Breast epithelium (tissue), 4 donors: Measurements from ENCODE around the gene NT5DC4. TPM values are rescaled to one million over a fixed set of nuclear protein-coding genes. Genes with fewer than 3 reads are reported as not detected.

Source experiments
- DNase-seq, 2 donors: peaks; one replicate each; pipeline ENCODE4 v3.0.0-alpha.2; 2019; ENCODE audit warnings: low spot score in 2 of 2
- H3K27ac ChIP-seq, 2 donors: fragments of 200-600 bp; sonication (generic) in 1 of 2; one replicate each; pipeline ENCODE4 v1.5.1; 2016 to 2019; ENCODE audit warnings: mild to moderate bottlenecking in 1 of 2
- H3K27me3 ChIP-seq, 2 donors: fragments of 200-600 bp; sonication (generic) in 1 of 2; one replicate each; pipeline versions ENCODE4 v1.5.1 to v1.6.0; 2017 to 2019; ENCODE audit warnings: control low read depth in 1 of 2, mild to moderate bottlenecking in 1 of 2
- H3K36me3 ChIP-seq: fragments of 200-600 bp; one replicate; pipeline ENCODE4 v1.5.1; 2019
- H3K4me1 ChIP-seq, 2 donors: fragments of 200-600 bp; sonication (generic); one replicate each; pipeline ENCODE4 v1.5.1; 2016 to 2019; ENCODE audit warnings: control low read depth in 1 of 2
- H3K4me3 ChIP-seq, 3 donors: fragments of 200-600 bp; sonication (generic); 1 replicate in 2 of 3; 2 replicates in 1 of 3; pipeline ENCODE4 v1.5.1; 2016 to 2019; ENCODE audit warnings: mild to moderate bottlenecking in 3 of 3, moderate library complexity in 2 of 3
- H3K9me3 ChIP-seq, 2 donors: fragments of 200-600 bp; sonication (generic) in 1 of 2; one replicate each; pipeline ENCODE4 v1.5.1; 2016 to 2019; ENCODE audit warnings: control low read depth in 1 of 2
- CTCF ChIP-seq, 3 donors: fragments of 450-650 bp; IDR thresholded peaks; one replicate each; pipeline ENCODE4 v1.5.1; 2016 to 2017; ENCODE audit warnings: antibody characterized with exemption in 3 of 3, mild to moderate bottlenecking in 3 of 3, moderate library complexity in 3 of 3
- POLR2A ChIP-seq: fragments of 450-650 bp; IDR thresholded peaks from one replicate; pipeline ENCODE4 v1.6.1; 2016; ENCODE audit warnings: antibody characterized with exemption, mild to moderate bottlenecking, moderate library complexity
- POLR2AphosphoS5 ChIP-seq, 3 donors: sonication (generic); formaldehyde crosslinking; IDR thresholded peaks; one replicate each; pipeline ENCODE4 v1.6.1; 2017; ENCODE audit warnings: antibody characterized with exemption in 3 of 3
- intact Hi-C: fragments of 100-400 bp; cut with DNase I; formaldehyde crosslinking; loops from one replicate; pipeline ENCODE4 v1.15.1; 2023; ENCODE audit warnings: low total_unique reads
- total RNA-seq, 3 donors: library from RNA; depleted of rRNA; stranded (reverse); fragments of >200 nt; gene quantifications; one replicate each; pipeline ENCODE4 v1.1.0, GENCODE V29; 2016

The NT5DC4 gene
- total RNA-seq, 3 donors from 2014 or later: not detected

GRCh38 chr2:112733871-112734270, 13.1 kb downstream of the NT5DC4 start:
- Histone ChIP-seq H3K4me3 (no peak overlapping the region), H3K4me1 (no peaks in the 10 kb centered on the region), H3K27me3 (peaks cover 0 to 3% of the 10 kb centered on the region in 2 donors), H3K9me3 (no peaks in the 10 kb centered on the region), H3K27ac (no peak overlapping the region), H3K36me3 (no peaks in the 10 kb centered on the region)
- no peak for TF ChIP-seq POLR2AphosphoS5 (IDR thresholded peaks at IDR 0.05)
- no peak for TF ChIP-seq POLR2A
- TF ChIP-seq CTCF (IDR thresholded peaks at IDR 0.05): no peak
- intact Hi-C loops: no loop called here
- no peak for DNase-seq

- Histone ChIP-seq H3K4me1 (no peaks in the 10 kb centered on the region), H3K36me3 (no peaks in the 10 kb centered on the region), H3K27ac (no peak overlapping the region), H3K27me3 (no peaks in the 10 kb centered on the region), H3K4me3 (no peak overlapping the region), H3K9me3 (no peaks in the 10 kb centered on the region)
- intact Hi-C loops: no loop called here
- no peak for DNase-seq
- TF ChIP-seq POLR2A (no peak), POLR2AphosphoS5 (IDR thresholded peaks at IDR 0.05) (no peak), CTCF (IDR thresholded peaks at IDR 0.05) (no peak)
These were observed 16.9 kb downstream of the NT5DC4 start for GRCh38 chr2:112737542-112738232.

GRCh38 chr2:112740527-112740926, 19.7 kb downstream of the NT5DC4 start:
- no peak for DNase-seq
- no peaks in the 10 kb centered on the region for H3K36me3 ChIP-seq
- intact Hi-C loops: no loop called here
- no peak for TF ChIP-seq CTCF (IDR thresholded peaks at IDR 0.05)
- TF ChIP-seq POLR2A: no peak
- no peak for TF ChIP-seq POLR2AphosphoS5 (IDR thresholded peaks at IDR 0.05)
- no peak overlapping the region for H3K4me3 ChIP-seq
- H3K4me1 ChIP-seq: no peaks in the 10 kb centered on the region
- H3K27me3 ChIP-seq: no peaks in the 10 kb centered on the region
- H3K9me3 ChIP-seq: no peaks in the 10 kb centered on the region
- H3K27ac ChIP-seq: peak overlapping the region; percentile 5 to 48

- no peak overlapping the region for H3K4me3 ChIP-seq
- H3K4me1 ChIP-seq: no peaks in the 10 kb centered on the region
- H3K9me3 ChIP-seq: no peaks in the 10 kb centered on the region
- TF ChIP-seq POLR2AphosphoS5 (IDR thresholded peaks at IDR 0.05): no peak
- TF ChIP-seq CTCF (IDR thresholded peaks at IDR 0.05): peak; percentile 17 to 73 (median 67)
- no peak for TF ChIP-seq POLR2A
- intact Hi-C loops: no loop called here
- DNase-seq: peak in 1 of 2 donors; percentile 38
- H3K27ac ChIP-seq: no peak overlapping the region
- no peaks in the 10 kb centered on the region for H3K36me3 ChIP-seq
- H3K27me3 ChIP-seq: no peaks in the 10 kb centered on the region
These were observed 29.1 kb downstream of the NT5DC4 start for GRCh38 chr2:112749755-112750559.

GRCh38 chr2:112750560-112750843, 29.7 kb downstream of the NT5DC4 start:
- intact Hi-C loops: no loop called here
- no peak overlapping the region for H3K4me3 ChIP-seq
- no peaks in the 10 kb centered on the region for H3K4me1 ChIP-seq
- no peak for DNase-seq
- H3K27ac ChIP-seq: no peak overlapping the region
- TF ChIP-seq POLR2AphosphoS5 (IDR thresholded peaks at IDR 0.05) (no peak), POLR2A (no peak), CTCF (IDR thresholded peaks at IDR 0.05) (no peak)
- H3K27me3 ChIP-seq: no peaks in the 10 kb centered on the region
- H3K36me3 ChIP-seq: no peaks in the 10 kb centered on the region
- no peaks in the 10 kb centered on the region for H3K9me3 ChIP-seq
